ENCODE data around the gene DEF6.
"Not testable (repeated sequence)": the region's sequence is repeated elsewhere in the genome, so short reads cannot be mapped to it uniquely, and the experiment has no call there.

Gene DEF6

DNA sequence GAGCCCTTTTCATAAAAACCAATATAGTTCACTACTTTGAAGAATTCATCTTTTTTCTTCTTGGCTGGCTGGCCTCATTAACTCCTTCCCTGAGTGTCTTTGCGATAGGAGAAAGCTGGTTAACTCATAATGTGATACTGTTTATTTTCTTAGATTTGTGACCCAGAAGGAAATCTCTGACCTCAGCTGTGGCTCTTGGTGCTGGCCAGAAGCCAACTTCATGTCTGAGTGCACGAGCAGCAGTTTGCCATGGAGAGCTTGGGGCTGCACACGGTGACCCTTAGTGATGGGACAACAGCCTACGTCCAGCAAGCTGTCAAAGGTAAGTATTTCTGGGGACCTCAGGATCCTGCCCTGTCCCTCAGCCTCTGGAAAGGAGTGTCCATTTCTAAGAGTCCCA lies 16.7 kb upstream of the DEF6 start:
- DNase-seq (ENCODE audit: low read depth in 1 of 2, low spot score in 1 of 2): no peak

DNA sequence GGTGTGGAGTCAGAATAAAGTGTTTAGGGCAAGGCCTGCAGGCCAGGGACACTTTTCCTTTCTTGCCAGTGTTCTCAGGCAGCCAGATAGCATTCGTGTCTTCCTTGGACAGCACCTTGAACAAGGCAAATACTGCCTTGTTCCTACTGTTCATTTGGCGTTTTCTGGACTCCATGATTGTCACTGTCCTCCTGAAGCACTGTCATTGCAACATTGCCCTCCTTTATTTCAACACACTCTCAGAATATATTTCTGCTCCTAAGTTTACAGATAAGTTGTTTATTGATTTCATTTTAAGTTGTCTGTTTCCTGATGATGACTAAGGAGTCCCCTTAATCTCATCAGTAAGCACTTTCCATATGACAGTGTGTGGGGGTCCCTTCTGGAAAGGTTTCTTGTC lies 15.1 kb upstream of the DEF6 start:
- no peak for DNase-seq (ENCODE audit: low read depth in 1 of 2, low spot score in 1 of 2)

DNA sequence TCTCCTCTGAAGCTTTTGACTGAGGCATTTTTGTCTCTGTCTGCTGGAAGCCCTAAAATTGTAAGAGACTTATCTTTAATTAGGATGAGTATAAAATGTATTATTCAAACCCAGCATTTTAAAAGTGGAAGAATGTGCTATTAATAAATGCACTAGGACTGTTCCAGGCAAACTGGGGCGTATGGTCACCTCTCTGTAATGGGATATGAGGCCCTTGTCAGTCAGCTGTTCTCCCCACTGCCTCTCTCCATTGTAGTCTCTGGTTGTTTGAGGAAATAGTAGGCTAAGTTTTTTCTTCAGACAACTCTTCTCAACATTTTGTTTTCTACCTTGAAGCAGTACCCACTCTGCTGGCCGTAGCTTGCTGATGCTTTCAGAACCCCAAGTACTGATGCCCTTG lies 14.3 kb upstream of the DEF6 start:
- no peak for DNase-seq (ENCODE audit: low read depth in 1 of 2, low spot score in 1 of 2)

DNA sequence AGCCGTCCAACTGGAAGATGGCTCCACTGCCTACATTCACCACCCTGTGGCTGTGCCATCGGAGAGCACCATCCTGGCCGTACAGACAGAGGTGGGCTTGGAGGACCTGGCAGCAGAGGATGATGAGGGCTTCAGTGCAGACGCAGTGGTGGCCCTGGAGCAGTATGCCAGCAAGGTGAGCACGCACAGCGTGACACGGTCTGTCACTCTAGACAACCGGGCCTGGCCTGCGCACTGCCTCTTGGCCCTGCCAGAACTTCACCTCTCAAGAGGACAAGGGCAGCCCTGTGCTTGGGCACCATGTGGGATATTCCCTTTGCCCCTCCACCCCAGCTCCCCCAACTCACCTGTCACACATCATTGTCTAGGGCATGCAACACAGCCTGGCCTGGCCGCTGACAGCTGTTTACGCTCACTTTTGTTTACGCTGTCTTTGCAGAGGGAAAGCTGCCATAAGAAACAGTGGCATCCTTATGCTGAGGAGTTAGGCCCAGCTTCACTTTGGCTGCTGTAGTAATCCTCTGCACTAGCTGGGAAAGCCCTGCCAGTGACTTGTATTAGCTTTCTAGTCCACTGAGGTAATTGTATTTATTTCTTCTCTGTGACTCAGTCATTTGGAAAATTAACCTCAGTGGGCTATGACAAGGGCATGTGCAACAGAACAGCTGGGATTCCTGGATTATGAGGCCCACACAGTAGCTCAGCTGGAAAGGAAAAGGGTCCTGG lies 9.8 kb upstream of the DEF6 start:
- no peak for DNase-seq (ENCODE audit: low read depth in 1 of 2, low spot score in 1 of 2)

DNA sequence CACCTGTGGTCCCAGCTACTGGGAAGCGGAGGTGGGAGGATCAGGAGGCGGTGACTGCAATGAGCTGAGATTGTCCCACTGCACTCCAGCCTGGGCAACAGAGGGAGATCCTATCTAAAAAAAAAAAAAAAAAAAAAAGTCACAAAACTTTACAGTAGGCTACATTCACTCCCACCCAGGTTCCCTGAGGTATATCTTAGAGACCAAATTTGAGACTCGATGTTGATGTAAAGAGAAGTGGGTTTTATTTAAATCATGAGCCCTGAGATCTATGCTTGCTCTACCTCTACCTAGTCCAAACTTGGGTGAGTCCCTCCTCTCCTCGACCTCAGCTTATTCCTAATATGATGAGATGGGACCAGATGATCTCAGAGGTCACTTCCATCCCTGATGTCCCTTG lies 8.8 kb upstream of the DEF6 start:
- DNase-seq (ENCODE audit: low read depth in 1 of 2, low spot score in 1 of 2): no peak

DNA sequence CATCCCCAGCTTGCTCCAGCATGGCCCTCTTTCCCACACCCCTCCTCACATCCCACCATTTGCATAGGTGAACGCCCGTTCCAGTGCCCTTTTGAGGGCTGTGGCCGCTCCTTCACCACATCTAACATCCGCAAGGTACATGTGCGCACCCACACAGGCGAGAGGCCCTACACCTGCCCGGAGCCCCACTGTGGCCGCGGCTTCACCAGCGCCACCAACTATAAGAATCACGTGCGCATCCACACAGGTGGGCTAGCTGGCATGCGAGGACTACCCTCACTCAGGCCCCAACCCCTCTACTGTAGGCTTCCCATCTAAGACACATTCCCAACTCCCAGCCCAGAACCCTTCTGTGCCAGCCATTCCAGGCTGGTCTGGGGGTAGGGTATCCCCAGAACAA lies 6.1 kb upstream of the DEF6 start:
- no peak for DNase-seq (ENCODE audit: low read depth in 1 of 2, low spot score in 1 of 2)

DNA sequence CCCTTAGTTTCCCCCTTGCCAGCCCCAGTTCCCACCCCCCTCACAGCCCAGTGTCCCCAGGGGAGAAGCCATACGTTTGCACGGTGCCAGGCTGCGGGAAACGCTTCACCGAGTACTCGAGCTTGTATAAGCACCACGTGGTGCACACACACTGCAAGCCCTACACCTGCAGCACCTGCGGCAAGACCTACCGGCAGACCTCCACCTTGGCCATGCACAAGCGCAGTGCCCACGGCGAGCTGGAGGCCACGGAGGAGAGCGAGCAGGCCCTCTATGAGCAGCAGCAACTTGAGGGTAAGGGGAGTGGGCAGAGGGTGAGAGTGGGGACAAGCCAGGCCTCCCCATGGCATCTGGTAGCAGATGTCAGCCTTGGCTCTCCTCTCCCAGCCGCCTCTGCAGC lies 5.1 kb upstream of the DEF6 start:
- no peak for DNase-seq (ENCODE audit: low read depth in 1 of 2, low spot score in 1 of 2)

DNA sequence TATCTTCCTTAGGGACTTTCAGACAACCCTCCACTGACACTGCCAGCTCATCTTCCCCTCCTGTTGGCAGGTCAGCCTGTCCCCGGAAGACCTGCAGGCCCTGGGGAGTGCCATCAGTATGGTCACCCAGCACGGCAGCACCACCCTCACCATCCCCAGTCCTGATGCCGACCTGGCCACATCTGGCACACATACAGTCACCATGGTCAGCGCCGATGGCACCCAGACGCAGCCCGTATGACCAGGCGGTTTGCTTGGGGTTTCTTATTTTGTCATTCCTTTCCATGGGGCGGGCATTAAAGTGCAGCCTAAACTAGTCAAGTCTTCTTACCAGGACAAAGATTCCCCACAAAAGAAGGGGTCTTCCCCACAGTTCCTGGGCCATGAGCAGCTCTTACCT lies 3.9 kb upstream of the DEF6 start:
- no peak for DNase-seq (ENCODE audit: low read depth in 1 of 2, low spot score in 1 of 2)

DNA sequence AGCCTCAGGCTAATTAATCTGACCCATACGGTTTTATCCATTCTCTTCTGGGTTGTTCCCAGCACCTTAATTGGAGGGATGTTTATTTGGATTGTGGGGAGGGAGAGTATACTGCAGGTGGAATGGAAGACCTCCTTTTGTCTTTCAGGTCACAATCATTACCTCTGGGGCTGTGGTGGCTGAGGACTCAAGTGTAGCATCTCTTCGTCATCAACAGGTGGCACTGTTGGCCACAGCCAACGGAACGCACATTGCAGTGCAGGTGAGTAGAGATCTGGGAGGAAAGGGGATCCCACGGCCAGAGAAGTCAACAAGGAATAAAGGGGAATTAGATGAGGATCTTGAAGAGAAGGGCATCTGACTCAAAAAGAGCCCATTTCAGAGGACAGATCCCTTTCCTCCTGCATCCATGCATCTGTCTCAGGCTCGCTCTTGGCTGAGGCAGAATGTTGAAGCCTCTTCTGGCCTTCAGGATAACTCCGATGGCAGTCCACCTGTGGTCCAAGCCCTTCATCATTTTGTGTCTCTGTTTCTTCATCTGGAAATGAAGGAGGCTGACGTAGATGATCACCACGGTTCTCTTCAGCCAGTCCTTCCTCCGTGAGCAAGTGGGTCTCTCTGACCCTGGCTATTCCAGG lies 3.2 kb upstream of the DEF6 start:
- no peak for DNase-seq (ENCODE audit: low read depth in 1 of 2, low spot score in 1 of 2)

DNA sequence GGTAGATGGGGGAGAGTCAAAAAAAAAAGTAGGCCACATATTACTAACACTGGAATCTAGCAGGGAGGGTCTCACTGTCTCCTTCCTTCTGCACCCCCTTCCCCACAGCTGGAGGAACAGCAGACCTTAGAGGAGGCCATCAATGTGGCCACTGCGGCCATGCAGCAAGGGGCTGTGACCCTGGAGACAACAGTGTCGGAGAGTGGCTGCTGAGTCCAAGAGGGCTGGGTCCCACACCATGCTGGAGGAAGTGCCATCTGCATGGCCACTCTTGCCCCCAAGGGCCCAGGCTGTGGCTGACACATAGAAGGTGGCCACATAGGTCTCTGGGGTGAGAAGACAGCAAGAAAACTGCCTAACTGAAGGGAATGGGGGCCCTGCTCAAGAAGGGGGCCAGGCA lies 2.6 kb upstream of the DEF6 start:
- DNase-seq (ENCODE audit: low read depth in 1 of 2, low spot score in 1 of 2): no peak

DNA sequence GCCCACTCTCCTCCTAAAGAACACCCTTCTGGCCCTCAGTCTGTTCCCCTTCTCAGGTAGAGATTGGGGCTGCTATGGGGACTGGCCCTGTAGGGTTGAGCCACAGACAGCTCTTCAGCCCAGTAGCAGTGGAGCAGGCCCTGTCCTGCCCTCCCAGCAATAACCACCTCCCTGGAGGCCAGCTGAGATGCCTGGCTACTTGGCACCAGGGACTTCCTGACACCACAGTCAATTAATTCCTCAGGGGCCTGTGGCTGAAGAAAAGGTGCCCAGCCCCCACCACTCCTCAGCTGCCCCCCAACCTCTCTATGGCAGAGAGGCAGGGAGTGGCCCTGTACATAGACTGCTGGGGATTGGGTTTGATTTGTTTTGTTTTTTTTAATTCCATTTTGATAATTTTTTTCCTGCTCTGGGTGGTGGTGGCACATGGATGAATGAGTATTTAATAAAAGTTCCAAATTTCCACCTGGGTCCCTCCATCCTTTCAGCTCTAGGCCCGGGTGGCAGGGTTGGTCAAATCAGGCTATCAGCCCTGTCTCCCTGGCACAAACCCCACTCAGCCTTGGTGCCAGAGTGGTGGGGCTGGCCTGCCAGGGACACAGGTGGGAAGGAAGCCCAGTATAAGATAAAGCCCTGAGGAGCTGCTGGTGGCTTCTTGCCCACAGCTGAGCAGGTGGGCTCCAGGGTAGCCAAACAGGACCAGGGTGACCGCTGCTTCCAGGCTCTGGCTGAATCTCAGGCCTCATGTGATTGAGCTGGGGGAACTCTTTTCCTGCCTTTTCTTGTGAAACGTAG lies 1.9 kb upstream of the DEF6 start:
- DNase-seq (ENCODE audit: low read depth in 1 of 2, low spot score in 1 of 2): no peak

DNA sequence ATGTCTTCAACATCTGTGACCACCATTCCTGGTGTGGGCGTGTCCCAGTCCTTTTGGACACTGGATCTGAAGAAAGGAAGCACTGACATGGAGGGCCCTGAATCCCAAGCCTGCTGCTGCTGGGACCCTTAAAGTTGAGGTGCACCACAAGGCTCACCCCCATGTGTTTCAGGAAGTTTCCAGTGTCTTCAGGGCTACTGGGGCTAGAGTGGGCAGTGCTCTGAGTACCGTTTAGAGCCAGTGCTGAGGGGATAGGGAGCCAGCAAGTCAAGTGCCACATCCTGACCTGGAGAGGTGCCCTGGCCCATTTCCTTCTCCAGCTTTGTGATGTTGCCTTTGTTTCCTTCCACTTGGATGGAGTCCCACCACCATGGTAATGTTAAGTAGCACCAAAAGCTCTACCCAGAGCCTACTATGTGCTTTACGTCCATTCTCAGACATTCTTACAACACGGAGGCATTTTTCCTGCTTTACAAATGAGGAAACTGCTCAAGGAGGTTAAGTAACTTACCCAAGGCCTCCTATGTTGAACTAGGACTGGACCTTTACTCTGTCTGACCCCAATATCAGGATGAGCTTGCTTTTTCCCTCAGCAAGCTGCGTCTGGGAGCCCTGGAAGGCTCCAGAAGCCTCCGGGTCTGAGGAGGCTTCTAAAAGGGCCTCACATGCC lies 552 bp upstream of the DEF6 start:
- DNase-seq (ENCODE audit: low read depth in 1 of 2, low spot score in 1 of 2): no peak

DNA sequence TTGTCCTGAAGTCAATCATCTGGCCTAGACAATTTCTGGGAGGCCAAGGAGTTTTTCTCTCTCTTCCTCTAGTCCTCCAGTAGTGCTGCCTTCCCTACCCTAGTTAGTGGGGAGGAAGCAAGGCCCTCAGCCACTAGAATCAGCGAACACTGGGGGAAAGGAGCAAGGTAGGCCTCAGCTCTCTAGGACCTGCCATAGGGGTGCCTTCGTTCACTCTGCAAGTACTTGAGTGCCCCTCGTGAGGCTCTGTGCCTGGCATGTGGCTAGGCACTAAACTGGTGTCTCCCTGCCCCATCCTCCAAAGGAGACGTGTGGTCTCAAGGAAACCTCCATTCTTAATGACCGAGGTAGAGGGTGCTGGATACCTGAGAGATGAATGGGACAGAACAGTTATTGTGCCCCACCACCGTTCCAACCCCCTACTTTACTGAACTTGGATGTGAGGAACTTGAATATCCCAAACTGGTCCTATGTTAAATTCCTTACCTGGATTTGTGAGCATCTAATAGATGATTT lies 1.1 kb downstream of the DEF6 start:
- DNase-seq (ENCODE audit: low read depth in 1 of 2, low spot score in 1 of 2): no peak

DNA sequence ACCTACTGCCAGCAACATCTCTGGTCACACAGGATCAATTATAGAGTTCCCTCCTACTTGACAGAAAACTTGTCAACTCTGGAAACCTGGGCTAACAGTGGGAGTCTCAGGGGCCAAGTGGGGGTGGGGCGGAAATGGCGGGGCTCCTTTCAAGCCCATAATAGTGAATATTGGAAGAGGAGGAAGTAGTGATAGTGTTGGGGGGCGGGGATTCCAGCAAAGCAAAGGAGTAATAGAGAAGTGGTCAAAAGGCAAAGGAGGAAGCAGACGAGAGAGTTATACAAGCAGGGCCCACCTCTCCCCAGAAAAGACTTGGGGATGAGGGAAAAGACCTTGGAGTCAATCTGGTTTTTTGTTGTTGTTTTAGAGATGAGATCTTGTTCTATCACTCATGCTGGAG lies 2.1 kb downstream of the DEF6 start:
- no peak for DNase-seq (ENCODE audit: low read depth in 1 of 2, low spot score in 1 of 2)

DNA sequence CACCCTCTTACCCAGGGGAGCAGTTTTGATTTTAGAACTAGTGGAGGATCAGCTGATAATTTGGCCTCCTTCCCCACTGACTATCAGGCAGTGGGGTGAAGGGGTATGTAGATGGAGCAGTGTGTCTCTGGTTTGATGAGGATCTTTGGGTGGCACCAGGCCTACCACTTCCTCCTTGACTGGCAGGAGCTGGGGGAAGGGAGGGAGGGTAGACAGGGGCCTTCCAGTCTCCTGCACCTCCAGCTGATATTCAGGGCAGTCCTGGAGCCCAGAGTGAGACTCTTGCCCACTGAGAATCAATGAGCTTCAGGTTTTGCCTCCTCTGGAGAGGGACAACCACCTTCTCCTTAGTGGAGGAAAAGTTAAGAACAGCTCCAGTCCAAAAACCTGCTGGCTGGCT lies 3.2 kb downstream of the DEF6 start:
- DNase-seq (ENCODE audit: low read depth in 1 of 2, low spot score in 1 of 2): peak in 1 of 2 donors; percentile 33

DNA sequence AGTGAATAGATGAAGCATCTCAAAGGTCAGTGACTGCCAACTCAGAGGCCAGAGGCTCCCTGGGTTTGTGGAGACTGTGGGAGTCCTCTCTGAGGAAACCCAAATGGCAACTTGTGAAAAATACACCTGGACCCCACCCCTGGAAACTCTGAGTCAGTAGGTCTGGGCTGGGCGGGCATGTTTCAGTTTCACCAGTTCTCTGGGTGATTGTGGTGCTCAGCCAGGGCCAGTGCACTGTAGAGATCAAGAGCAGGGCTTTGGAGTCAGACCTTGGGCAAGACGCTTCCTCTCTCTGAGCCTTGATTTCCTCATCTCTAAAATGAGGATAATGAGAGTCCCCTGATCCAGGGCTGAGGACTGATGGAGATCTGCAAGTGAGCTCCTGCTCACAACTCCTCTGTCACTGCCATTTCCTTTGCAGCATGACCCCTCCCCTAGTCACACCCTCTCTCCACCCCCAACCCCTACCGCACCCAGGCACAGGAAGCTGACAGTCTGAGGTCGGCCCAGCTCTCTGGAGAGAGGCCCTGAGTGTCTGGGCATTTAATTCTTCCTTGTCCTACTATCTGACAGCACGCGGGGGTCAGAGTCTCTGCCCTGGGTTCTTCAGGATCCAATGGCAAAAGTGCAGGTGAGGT lies 5.1 kb downstream of the DEF6 start:
- peak; percentile 75 to 76 for DNase-seq (ENCODE audit: low read depth in 1 of 2, low spot score in 1 of 2)

DNA sequence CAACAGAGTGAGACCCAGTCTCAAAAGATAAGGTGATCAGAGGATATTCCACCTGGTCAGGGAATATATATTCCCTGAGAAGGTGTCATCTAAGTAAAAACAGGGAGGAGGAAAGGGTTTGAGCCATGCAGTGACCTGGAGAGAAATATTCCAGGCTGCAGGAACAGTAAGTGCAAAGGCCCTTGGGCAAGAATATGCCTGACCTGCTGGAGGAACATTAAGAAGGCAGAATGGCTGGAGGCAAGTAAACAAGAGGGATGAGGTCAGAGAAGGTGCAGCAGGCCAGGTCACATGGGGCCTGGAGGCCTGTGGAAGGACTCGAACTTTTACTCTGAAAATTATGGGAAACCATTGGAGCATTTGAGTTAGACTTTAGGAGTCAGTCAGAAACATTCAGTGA lies 6.7 kb downstream of the DEF6 start:
- DNase-seq (ENCODE audit: low read depth in 1 of 2, low spot score in 1 of 2): no peak

DNA sequence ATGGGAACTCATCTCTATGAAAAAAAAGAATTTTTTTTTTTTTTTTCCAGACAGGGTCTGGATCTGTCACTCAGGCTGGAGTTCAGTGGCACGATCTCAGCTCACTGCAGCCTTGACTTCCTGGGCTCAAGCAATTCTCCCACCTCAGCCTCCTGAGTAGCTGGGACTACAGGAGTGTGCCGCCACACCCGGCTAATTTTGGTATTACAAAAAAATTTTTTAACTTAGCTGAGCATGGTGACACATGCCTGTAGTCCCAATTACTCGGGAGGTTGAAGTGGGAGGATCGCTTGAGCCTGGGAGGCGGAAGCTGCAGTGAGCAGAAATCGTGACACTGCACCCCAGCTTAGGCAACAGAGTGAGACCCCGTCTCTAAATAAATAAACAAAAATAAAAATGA lies 7.5 kb downstream of the DEF6 start:
- no peak for DNase-seq (ENCODE audit: low read depth in 1 of 2, low spot score in 1 of 2)

DNA sequence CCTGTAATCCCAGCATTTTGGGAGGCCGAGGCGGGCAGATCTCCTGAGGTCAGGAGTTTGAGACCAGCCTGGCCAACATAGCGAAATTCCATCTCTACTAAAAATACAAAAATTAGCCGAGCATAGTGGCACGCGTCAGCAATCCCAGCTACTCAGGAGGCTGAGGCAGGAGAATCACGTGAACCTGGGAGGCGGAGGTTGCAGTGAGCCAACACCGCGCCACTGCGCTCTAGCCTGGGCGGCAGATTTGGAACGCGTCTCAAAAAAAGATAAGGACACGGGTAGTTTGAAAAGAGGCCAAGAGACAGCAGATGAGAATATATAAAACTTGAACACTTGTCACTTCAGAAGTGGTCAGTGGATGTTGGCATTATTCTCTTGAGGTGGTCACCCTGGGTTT lies 9.5 kb downstream of the DEF6 start:
- not testable (repeated sequence) for DNase-seq (ENCODE audit: low read depth in 1 of 2, low spot score in 1 of 2)

DNA sequence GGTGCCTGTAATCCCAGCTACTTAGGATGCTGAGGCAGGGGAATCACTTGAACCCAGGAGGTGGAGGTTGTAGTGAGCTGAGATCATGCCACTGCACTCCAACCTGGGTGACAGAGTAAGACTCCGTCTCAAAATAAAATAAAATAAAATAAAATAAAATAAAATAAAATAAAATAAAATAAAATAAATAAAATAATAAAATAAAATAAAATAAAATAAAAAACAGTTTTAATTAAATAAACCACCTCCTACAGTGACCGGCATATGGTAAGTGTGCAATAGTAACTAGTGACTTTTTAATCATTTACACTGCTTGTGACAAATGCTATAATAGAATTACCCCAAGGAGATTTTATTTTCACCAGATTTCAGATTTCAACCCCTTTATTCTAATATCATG lies 10.9 kb downstream of the DEF6 start:
- not testable (repeated sequence) for DNase-seq (ENCODE audit: low read depth in 1 of 2, low spot score in 1 of 2)

DNA sequence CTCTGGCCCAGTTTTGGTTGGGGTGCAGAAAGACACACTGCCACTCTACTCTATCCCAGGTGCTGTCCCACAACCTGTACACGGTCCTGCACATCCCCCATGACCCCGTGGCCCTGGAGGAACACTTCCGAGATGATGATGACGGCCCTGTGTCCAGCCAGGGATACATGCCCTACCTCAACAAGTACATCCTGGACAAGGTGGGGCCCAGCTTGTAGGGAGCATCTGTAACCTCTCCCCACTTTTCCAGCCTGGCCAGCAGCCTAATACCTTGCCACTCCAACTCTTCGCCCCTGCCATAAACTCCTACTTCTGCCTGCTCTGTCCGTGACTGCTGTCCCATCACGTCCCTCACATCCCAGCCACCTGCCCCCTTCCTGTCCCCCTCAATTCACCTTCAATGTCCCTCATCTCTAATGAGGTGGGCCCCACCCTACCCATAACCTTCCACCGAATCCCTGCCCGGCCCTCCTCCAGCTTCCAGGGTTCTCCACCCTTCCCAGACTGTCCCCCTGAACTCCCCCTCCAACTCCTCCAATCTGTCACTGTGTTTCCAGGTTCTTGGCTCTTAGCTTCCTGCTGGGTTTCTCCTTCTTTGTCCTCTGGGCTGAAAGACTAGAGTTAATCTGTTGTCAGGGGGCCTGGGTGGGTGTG lies 12.1 kb downstream of the DEF6 start:
- DNase-seq (ENCODE audit: low read depth in 1 of 2, low spot score in 1 of 2): no peak
